C4-2B (cell line): Measurements from ENCODE around the gene ARID5B.

Source experiments
- H3K27ac ChIP-seq: fragments of 450-650 bp; 2 replicates; pipeline ENCODE4 v1.5.1; 2017
- CTCF ChIP-seq: fragments of 450-650 bp; conservative IDR thresholded peaks from 2 replicates; pipeline ENCODE4 v1.5.1; 2017; ENCODE audit warnings: mild to moderate bottlenecking
- ZFX ChIP-seq: fragments of 450-650 bp; IDR thresholded peaks from 2 replicates; pipeline ENCODE4 v1.6.1; 2017

The ARID5B gene

GRCh38 chr10:61983255-61983654 is 81.8 kb downstream of the ARID5B start:
- H3K27ac ChIP-seq = no peak overlapping the region
- TF ChIP-seq CTCF = no peak
- TF ChIP-seq ZFX = no peak

- no peak for TF ChIP-seq CTCF
- no peak for TF ChIP-seq ZFX
- H3K27ac ChIP-seq = no peak overlapping the region
These were observed 83.4 kb downstream of the ARID5B start for GRCh38 chr10:61984803-61985418.

- TF ChIP-seq ZFX = no peak
- TF ChIP-seq CTCF = no peak
- no peak overlapping the region for H3K27ac ChIP-seq
These were observed 84.2 kb downstream of the ARID5B start for GRCh38 chr10:61985715-61986114.

GRCh38 chr10:61986382-61986781 is 84.9 kb downstream of the ARID5B start:
- TF ChIP-seq ZFX (no peak), CTCF (no peak)
- H3K27ac ChIP-seq = no peak overlapping the region

- TF ChIP-seq CTCF = no peak
- no peak for TF ChIP-seq ZFX
- no peak overlapping the region for H3K27ac ChIP-seq
These were observed 85.4 kb downstream of the ARID5B start for GRCh38 chr10:61986788-61987492.

- TF ChIP-seq CTCF (no peak), ZFX (no peak)
- H3K27ac ChIP-seq = no peak overlapping the region
These were observed 86.0 kb downstream of the ARID5B start for GRCh38 chr10:61987537-61987936.

GRCh38 chr10:61987951-61988379 is 86.5 kb downstream of the ARID5B start:
- no peak overlapping the region for H3K27ac ChIP-seq
- TF ChIP-seq CTCF (no peak), ZFX (no peak)
